A549 (cell line): ENCODE results near the gene XAGE1A.
"Not testable (repeated sequence)": the region's sequence is repeated elsewhere in the genome, so short reads cannot be mapped to it uniquely, and the experiment has no call there.

ENCODE experiments used
- EP300 ChIP-seq, 2 experiments: fragments of >200 bp; sonication (Bioruptor Twin); formaldehyde crosslinking; IDR thresholded peaks; 2 replicates in 1 of 2; 3 replicates in 1 of 2; pipeline ENCODE4 v1.6.1; 2016 to 2017
- MYC ChIP-seq: IDR thresholded peaks from 2 replicates; pipeline ENCODE4 v1.6.1; 2012; ENCODE audit warnings: mild to moderate bottlenecking, inconsistent platforms, low read length, improper control_type of control experiment, borderline replicate concordance
- PHF8 ChIP-seq: fragments of 200-600 bp; sonication (generic); IDR thresholded peaks from 2 replicates; pipeline ENCODE4 v1.6.1; 2016; ENCODE audit warnings: low read depth, mild to moderate bottlenecking, antibody characterized with exemption, moderate library complexity, borderline replicate concordance
- POLR2A ChIP-seq: IDR thresholded peaks from 2 replicates; pipeline ENCODE4 v1.6.1; 2012; ENCODE audit warnings: mild to moderate bottlenecking, low read length
- RAD21 ChIP-seq, 2 experiments: fragments of >200 bp in 1 of 2; sonication (Bioruptor Twin) in 1 of 2; formaldehyde crosslinking in 1 of 2; IDR thresholded peaks in 1 of 2; conservative IDR thresholded peaks in 1 of 2; 2 replicates in 1 of 2; 3 replicates in 1 of 2; pipeline ENCODE4 v1.6.1; 2012 to 2018; ENCODE audit warnings: inconsistent platforms in 1 of 2
- RCOR1 ChIP-seq: fragments of 150-350 bp; IDR thresholded peaks from 2 replicates; pipeline ENCODE4 v1.6.1; 2014; ENCODE audit warnings: antibody characterized with exemption, low read length, low read depth
- RNF2 ChIP-seq: fragments of 200-600 bp; sonication (generic); IDR thresholded peaks from 2 replicates; pipeline ENCODE4 v1.6.1; 2016; ENCODE audit warnings: low read depth, mild to moderate bottlenecking, antibody characterized with exemption, moderate library complexity, borderline replicate concordance
- ZC3H11A ChIP-seq: fragments of 450-650 bp; IDR thresholded peaks from 2 replicates; pipeline ENCODE4 v1.6.1; 2014; ENCODE audit warnings: antibody characterized with exemption, mild to moderate bottlenecking
- ZFP36 ChIP-seq: fragments of 450-650 bp; IDR thresholded peaks from 2 replicates; pipeline ENCODE4 v1.6.1; 2014; ENCODE audit warnings: borderline replicate concordance; ENCODE audit not compliant: partially characterized antibody
- ZNF302 ChIP-seq: fragments of 250-450 bp; sonication (Bioruptor Pico); IDR thresholded peaks from 2 replicates; pipeline ENCODE4 v1.9.0; 2021; ENCODE audit warnings: inconsistent platforms, mild to moderate bottlenecking, moderate library complexity
- TF ChIP-seq, protein P1 (sequence below): fragments of >200 bp; sonication (Bioruptor Twin); formaldehyde crosslinking; IDR thresholded peaks from 3 replicates; pipeline ENCODE4 v1.5.1; 2016

DNA sequence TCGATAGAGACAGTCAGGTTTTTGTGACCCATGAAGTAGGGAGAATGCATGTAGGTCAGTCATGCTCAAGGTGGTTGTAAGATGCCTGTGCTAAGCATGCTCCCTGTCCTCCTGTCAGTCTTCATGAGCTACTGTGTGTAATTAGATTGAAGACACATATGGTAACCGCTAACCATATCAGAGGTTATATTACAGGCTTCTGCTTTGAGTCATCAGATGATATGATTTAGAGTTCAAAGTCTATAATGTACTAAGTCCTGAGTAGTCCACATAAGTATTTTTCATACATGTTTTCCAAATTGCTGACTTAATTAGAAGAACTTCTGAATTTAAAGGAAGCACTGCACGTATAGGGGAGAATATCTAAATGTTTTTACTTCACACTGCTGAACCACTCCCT lies 53.2 kb downstream of the XAGE1A start:
- TF ChIP-seq, protein P1, sequence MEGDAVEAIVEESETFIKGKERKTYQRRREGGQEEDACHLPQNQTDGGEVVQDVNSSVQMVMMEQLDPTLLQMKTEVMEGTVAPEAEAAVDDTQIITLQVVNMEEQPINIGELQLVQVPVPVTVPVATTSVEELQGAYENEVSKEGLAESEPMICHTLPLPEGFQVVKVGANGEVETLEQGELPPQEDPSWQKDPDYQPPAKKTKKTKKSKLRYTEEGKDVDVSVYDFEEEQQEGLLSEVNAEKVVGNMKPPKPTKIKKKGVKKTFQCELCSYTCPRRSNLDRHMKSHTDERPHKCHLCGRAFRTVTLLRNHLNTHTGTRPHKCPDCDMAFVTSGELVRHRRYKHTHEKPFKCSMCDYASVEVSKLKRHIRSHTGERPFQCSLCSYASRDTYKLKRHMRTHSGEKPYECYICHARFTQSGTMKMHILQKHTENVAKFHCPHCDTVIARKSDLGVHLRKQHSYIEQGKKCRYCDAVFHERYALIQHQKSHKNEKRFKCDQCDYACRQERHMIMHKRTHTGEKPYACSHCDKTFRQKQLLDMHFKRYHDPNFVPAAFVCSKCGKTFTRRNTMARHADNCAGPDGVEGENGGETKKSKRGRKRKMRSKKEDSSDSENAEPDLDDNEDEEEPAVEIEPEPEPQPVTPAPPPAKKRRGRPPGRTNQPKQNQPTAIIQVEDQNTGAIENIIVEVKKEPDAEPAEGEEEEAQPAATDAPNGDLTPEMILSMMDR: not testable (repeated sequence)
- TF ChIP-seq POLR2A; RNF2; RCOR1; MYC; ZNF302 (CRISPR knock-in tag); RAD21 (conservative IDR thresholded peaks at IDR 0.05 in 1 of 2, IDR thresholded peaks at IDR 0.05 in 1 of 2); ZFP36; EP300 (IDR thresholded peaks at IDR 0.05); PHF8; ZC3H11A: not testable (repeated sequence)
